ENCODE results near the gene CREB3L1. TPM values are rescaled to one million over a fixed set of nuclear protein-coding genes. Genes with fewer than 3 reads are reported as not detected.
A peak's percentile ranks its signal among the peaks of the same experiment; 100 is the strongest.

The CREB3L1 gene
- total RNA-seq, 1 experiment from 2014 or later, result 1.1 TPM

DNA sequence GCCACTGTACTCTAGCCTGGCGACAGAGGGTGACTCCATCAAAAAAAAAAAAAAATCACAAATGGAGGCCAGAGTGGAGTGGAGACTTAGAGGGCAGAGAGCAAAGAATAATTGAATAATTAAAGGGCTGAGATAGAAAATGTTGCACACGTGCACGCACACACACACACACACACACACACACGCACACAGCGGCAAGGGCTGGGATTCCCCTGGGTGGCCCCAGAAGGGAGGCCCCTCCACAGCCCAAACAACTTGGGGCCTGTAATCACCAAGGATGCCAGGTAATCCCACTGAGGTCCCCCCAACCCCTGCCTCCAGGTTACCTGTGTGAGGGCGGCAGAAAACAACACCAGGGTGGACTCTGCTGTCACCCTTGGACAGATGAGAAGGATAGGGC, 57.8 kb downstream of the CREB3L1 start:
- no peak overlapping the region for H3K27ac ChIP-seq (ENCODE audit: low read length)
- no peaks in the 10 kb centered on the region for H3K9me3 ChIP-seq (ENCODE audit: low read length)
- H3K4me3 ChIP-seq (ENCODE audit: low read length), result no peak overlapping the region
- no peak overlapping the region for H3K4me2 ChIP-seq (ENCODE audit: low read length)
- H3K27me3 ChIP-seq (ENCODE audit: low read length), result peaks cover 9% of the 10 kb centered on the region
- no peaks in the 10 kb centered on the region for H3K79me2 ChIP-seq (ENCODE audit: low read length)
- intact Hi-C loops (cut with micrococcal nuclease), result no loop called here
- H3K9me2 ChIP-seq (replicated peaks; ENCODE audit: low read length), result no peaks in the 10 kb centered on the region
- ATAC-seq (no peak), DNase-seq (no peak)
- H3F3A ChIP-seq (ENCODE audit: low read length, unreplicated experiment), result no peaks in the 10 kb centered on the region
- TF ChIP-seq EZH2 (IDR thresholded peaks at IDR 0.05; ENCODE audit: low read length, unreplicated experiment), result no peak
- TF ChIP-seq EZH2phosphoT487 (IDR thresholded peaks at IDR 0.05; ENCODE audit: borderline replicate concordance, low read length), result no peak
- TF ChIP-seq, protein P1, sequence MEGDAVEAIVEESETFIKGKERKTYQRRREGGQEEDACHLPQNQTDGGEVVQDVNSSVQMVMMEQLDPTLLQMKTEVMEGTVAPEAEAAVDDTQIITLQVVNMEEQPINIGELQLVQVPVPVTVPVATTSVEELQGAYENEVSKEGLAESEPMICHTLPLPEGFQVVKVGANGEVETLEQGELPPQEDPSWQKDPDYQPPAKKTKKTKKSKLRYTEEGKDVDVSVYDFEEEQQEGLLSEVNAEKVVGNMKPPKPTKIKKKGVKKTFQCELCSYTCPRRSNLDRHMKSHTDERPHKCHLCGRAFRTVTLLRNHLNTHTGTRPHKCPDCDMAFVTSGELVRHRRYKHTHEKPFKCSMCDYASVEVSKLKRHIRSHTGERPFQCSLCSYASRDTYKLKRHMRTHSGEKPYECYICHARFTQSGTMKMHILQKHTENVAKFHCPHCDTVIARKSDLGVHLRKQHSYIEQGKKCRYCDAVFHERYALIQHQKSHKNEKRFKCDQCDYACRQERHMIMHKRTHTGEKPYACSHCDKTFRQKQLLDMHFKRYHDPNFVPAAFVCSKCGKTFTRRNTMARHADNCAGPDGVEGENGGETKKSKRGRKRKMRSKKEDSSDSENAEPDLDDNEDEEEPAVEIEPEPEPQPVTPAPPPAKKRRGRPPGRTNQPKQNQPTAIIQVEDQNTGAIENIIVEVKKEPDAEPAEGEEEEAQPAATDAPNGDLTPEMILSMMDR (conservative IDR thresholded peaks at IDR 0.05; ENCODE audit: low read depth, low read length), result no peak
- H3K9ac ChIP-seq (ENCODE audit: low read length), result no peak overlapping the region
- ChIA-PET CTCF (no interaction called here), POLR2A (ENCODE audit: unreplicated experiment) (no interaction called here)
- H3K4me1 ChIP-seq (ENCODE audit: insufficient read depth, low read length), result peaks cover 13% of the 10 kb centered on the region; the same call in 1 of the 2 replicates
- no peaks in the 10 kb centered on the region for H3K36me3 ChIP-seq (ENCODE audit: low read depth, low read length)
- no peak overlapping the region for H2AFZ ChIP-seq (ENCODE audit: low read length)
- BruUV-seq (replicated peaks), result no TSS peak
- H4K20me1 ChIP-seq (ENCODE audit: low read length), result no peaks in the 10 kb centered on the region

DNA sequence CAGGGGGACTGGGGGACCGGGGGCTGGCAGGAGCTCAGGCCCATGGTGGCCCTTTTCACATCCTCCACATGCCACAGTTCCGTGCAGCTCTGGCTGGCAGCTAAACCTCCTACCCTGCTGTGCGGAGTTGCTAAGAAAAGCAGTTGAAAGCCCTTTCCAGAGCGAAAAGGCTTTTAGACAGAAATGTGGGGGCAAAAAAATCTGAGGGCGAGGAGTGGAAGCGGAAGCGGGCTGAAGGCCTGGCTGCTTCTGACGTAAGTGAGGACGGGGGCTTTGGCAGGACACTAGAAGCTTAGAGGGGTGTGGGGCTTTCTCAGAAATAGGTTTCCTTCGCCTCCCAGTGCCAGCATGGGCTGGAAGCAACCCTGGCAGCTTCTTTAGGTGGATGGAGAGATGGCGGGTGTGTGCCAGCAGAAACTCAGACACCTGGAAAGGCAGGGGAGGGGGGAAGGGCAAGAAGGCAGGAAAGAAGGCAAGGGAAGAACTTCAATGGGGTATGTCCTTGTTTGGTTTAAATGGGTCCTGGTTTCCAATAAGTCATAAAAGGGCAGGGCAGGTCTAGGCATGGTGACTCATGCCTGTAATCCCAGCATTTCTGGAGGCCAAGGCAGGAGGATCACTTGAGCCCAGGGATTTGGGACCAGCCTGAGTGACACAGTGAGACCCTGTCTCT, 58.6 kb downstream of the CREB3L1 start:
- ChIA-PET CTCF (no interaction called here), POLR2A (ENCODE audit: unreplicated experiment) (no interaction called here)
- Histone ChIP-seq H2AFZ (ENCODE audit: low read length) (no peak overlapping the region), H4K20me1 (ENCODE audit: low read length) (no peaks in the 10 kb centered on the region), H3K9ac (ENCODE audit: low read length) (no peak overlapping the region), H3K9me2 (replicated peaks; ENCODE audit: low read length) (no peaks in the 10 kb centered on the region), H3K4me1 (ENCODE audit: insufficient read depth, low read length) (peaks cover 13% of the 10 kb centered on the region; the same call in 1 of the 2 replicates), H3K79me2 (ENCODE audit: low read length) (no peaks in the 10 kb centered on the region), H3K27me3 (ENCODE audit: low read length) (peaks cover 2% of the 10 kb centered on the region; the same call in 1 of the 2 replicates), H3K4me3 (ENCODE audit: low read length) (no peak overlapping the region), H3F3A (ENCODE audit: low read length, unreplicated experiment) (no peaks in the 10 kb centered on the region), H3K9me3 (ENCODE audit: low read length) (no peaks in the 10 kb centered on the region), H3K36me3 (ENCODE audit: low read depth, low read length) (no peaks in the 10 kb centered on the region), H3K27ac (ENCODE audit: low read length) (no peak overlapping the region), H3K4me2 (ENCODE audit: low read length) (no peak overlapping the region)
- TF ChIP-seq EZH2phosphoT487 (IDR thresholded peaks at IDR 0.05; ENCODE audit: borderline replicate concordance, low read length), result no peak
- TF ChIP-seq, protein P1 (conservative IDR thresholded peaks at IDR 0.05; ENCODE audit: low read depth, low read length), result no peak
- no peak for TF ChIP-seq EZH2 (IDR thresholded peaks at IDR 0.05; ENCODE audit: low read length, unreplicated experiment)
- no TSS peak for BruUV-seq (replicated peaks)
- DNase-seq, result peak; percentile 11
- ATAC-seq, result no peak; the same call in 1 of the 2 replicates
- intact Hi-C loops (cut with micrococcal nuclease), result no loop called here

DNA sequence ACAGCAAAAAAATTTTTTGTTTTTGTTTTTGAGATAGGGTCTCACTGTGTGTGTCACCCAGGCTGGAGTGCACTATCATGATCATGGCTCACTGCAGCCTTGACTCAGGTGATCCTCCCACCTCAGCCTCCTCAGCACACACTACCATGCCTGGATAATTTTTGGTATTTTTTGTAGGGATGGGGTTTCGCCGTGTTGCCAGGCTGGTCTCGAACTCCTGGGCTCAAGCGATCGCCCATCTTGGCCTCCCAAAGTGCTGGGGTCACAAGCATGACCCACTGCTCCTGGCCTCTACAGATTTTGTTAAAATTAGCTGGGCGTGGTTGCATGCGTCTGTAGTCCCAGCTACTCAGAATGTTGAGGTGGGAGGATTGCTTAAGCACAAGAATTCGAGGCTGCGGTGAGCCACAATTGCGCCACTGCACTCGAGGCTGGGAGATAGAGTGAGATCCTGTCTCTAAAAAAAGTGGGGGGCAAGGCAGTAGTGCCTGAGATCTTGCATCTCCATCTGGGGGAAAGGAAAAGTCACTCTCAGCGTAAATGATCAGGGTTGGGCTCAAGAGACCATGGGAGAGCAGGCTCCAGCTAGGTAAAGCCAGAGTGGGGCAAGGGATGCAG, 59.2 kb downstream of the CREB3L1 start:
- no peaks in the 10 kb centered on the region for H3K27me3 ChIP-seq (ENCODE audit: low read length)
- H3K36me3 ChIP-seq (ENCODE audit: low read depth, low read length), result no peaks in the 10 kb centered on the region
- no peak overlapping the region for H3K27ac ChIP-seq (ENCODE audit: low read length)
- H3K4me2 ChIP-seq (ENCODE audit: low read length), result no peak overlapping the region
- TF ChIP-seq, protein P1 (conservative IDR thresholded peaks at IDR 0.05; ENCODE audit: low read depth, low read length), result no peak
- TF ChIP-seq EZH2 (IDR thresholded peaks at IDR 0.05; ENCODE audit: low read length, unreplicated experiment), result no peak
- BruUV-seq (replicated peaks), result no TSS peak
- no peaks in the 10 kb centered on the region for H3K9me2 ChIP-seq (replicated peaks; ENCODE audit: low read length)
- no peak overlapping the region for H3K9ac ChIP-seq (ENCODE audit: low read length)
- H2AFZ ChIP-seq (ENCODE audit: low read length), result no peak overlapping the region
- no peaks in the 10 kb centered on the region for H4K20me1 ChIP-seq (ENCODE audit: low read length)
- intact Hi-C loops (cut with micrococcal nuclease), result no loop called here
- DNase-seq, result no peak
- H3K4me3 ChIP-seq (ENCODE audit: low read length), result no peak overlapping the region
- ChIA-PET POLR2A (ENCODE audit: unreplicated experiment) (no interaction called here), CTCF (no interaction called here)
- H3K79me2 ChIP-seq (ENCODE audit: low read length), result no peaks in the 10 kb centered on the region
- peaks cover 13% of the 10 kb centered on the region; the same call in 1 of the 2 replicates for H3K4me1 ChIP-seq (ENCODE audit: insufficient read depth, low read length)
- ATAC-seq, result no peak
- H3K9me3 ChIP-seq (ENCODE audit: low read length), result no peaks in the 10 kb centered on the region
- no peaks in the 10 kb centered on the region for H3F3A ChIP-seq (ENCODE audit: low read length, unreplicated experiment)
